ENCODE results near the gene CCDC149. TPM values are rescaled to one million over a fixed set of nuclear protein-coding genes. Genes with fewer than 3 reads are reported as not detected.

The CCDC149 gene
- total RNA-seq, 1 experiment from 2014 or later = 3.6 TPM

DNA sequence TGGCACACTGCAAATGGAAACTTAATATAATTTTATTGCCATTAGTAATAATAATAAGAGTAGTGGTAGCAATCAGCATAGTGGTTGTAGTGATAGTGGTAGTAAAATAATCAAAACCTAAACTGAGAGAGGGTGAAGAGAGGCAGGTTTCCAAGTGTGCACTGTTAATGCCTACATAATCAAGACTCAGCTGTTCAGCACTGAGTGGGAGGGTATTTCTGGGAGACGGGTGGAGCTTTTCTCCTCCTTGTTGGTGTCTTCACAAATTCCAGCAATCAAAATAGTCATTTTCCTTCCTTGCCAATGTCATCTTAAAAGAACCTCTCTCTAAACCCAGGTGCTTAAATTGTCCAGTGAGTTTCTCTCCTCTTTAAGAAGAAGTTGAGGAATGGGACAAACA lies 18.6 kb downstream of the CCDC149 start:
- BruUV-seq (replicated peaks) = no TSS peak
- H3K4me3 ChIP-seq (ENCODE audit: low read depth in 2 of 2, low read length in 2 of 2) = no peak overlapping the region
- no peaks in the 10 kb centered on the region for H3K4me1 ChIP-seq (ENCODE audit: control insufficient read depth, insufficient read depth, low read length)
- in situ Hi-C loops (cut with HindIII; ENCODE audit: low pct_unique_long_range_greater_than_20kb, low sequenced_read_pairs) (no loop called here), intact Hi-C loops (cut with micrococcal nuclease; ENCODE audit: unreplicated experiment) (no loop called here)
- H3K9me3 ChIP-seq (ENCODE audit: control insufficient read depth, insufficient read depth, low read depth, low read length) = no peaks in the 10 kb centered on the region
- POLR2A ChIA-PET = no interaction called here
- DNase-seq (ENCODE audit: low read depth, low spot score) (no peak), ATAC-seq (no peak)
- no peaks in the 10 kb centered on the region for H3K36me3 ChIP-seq (ENCODE audit: control insufficient read depth, insufficient read depth, low read length)
- TF ChIP-seq, protein P1, sequence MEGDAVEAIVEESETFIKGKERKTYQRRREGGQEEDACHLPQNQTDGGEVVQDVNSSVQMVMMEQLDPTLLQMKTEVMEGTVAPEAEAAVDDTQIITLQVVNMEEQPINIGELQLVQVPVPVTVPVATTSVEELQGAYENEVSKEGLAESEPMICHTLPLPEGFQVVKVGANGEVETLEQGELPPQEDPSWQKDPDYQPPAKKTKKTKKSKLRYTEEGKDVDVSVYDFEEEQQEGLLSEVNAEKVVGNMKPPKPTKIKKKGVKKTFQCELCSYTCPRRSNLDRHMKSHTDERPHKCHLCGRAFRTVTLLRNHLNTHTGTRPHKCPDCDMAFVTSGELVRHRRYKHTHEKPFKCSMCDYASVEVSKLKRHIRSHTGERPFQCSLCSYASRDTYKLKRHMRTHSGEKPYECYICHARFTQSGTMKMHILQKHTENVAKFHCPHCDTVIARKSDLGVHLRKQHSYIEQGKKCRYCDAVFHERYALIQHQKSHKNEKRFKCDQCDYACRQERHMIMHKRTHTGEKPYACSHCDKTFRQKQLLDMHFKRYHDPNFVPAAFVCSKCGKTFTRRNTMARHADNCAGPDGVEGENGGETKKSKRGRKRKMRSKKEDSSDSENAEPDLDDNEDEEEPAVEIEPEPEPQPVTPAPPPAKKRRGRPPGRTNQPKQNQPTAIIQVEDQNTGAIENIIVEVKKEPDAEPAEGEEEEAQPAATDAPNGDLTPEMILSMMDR (IDR thresholded peaks at IDR 0.05) = no peak
- TF ChIP-seq, protein P2, sequence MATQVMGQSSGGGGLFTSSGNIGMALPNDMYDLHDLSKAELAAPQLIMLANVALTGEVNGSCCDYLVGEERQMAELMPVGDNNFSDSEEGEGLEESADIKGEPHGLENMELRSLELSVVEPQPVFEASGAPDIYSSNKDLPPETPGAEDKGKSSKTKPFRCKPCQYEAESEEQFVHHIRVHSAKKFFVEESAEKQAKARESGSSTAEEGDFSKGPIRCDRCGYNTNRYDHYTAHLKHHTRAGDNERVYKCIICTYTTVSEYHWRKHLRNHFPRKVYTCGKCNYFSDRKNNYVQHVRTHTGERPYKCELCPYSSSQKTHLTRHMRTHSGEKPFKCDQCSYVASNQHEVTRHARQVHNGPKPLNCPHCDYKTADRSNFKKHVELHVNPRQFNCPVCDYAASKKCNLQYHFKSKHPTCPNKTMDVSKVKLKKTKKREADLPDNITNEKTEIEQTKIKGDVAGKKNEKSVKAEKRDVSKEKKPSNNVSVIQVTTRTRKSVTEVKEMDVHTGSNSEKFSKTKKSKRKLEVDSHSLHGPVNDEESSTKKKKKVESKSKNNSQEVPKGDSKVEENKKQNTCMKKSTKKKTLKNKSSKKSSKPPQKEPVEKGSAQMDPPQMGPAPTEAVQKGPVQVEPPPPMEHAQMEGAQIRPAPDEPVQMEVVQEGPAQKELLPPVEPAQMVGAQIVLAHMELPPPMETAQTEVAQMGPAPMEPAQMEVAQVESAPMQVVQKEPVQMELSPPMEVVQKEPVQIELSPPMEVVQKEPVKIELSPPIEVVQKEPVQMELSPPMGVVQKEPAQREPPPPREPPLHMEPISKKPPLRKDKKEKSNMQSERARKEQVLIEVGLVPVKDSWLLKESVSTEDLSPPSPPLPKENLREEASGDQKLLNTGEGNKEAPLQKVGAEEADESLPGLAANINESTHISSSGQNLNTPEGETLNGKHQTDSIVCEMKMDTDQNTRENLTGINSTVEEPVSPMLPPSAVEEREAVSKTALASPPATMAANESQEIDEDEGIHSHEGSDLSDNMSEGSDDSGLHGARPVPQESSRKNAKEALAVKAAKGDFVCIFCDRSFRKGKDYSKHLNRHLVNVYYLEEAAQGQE (IDR thresholded peaks at IDR 0.05; ENCODE audit: insufficient read depth in 1 of 2, low read depth in 2 of 2, low read length in 1 of 2) = no peak
- TF ChIP-seq SIN3A (IDR thresholded peaks at IDR 0.05; ENCODE audit: borderline replicate concordance, insufficient read depth, low read depth, low read length) = no peak
- TF ChIP-seq TCF7L2 (IDR thresholded peaks at IDR 0.05; ENCODE audit: low read depth, low read length) = no peak
- no peak for TF ChIP-seq POLR2AphosphoS5 (IDR thresholded peaks at IDR 0.05; ENCODE audit: low read depth, low read length)
- CTCF ChIA-PET = no interaction called here
- H3K27me3 ChIP-seq (ENCODE audit: control insufficient read depth, insufficient read depth, low read length) = no peaks in the 10 kb centered on the region
- no peak overlapping the region for H3K27ac ChIP-seq (ENCODE audit: low read length)

DNA sequence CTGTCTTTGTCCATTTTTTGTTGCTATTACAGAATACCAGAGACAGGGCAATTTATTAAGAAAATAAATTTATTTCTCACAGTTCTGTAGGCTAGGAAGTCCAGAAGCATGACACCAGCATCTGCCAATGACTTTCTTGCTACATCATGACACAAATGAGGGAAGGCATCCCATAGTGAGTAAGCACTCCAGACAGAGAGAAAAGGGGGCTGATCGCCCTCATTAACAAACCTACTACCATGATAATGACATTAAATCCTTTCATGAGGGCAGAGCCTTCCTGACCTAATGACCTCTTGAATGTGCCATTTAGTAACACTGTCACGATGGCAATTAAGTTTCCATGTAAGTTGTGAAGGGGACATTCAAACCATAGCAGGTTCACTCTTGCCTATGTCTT lies 20.1 kb downstream of the CCDC149 start:
- TF ChIP-seq, protein P1 (IDR thresholded peaks at IDR 0.05) = no peak
- TF ChIP-seq POLR2AphosphoS5 (IDR thresholded peaks at IDR 0.05; ENCODE audit: low read depth, low read length) (no peak), SIN3A (IDR thresholded peaks at IDR 0.05; ENCODE audit: borderline replicate concordance, insufficient read depth, low read depth, low read length) (no peak), TCF7L2 (IDR thresholded peaks at IDR 0.05; ENCODE audit: low read depth, low read length) (no peak)
- TF ChIP-seq, protein P2 (IDR thresholded peaks at IDR 0.05; ENCODE audit: insufficient read depth in 1 of 2, low read depth in 2 of 2, low read length in 1 of 2) = no peak
- ChIA-PET POLR2A (no interaction called here), CTCF (no interaction called here)
- no peak for DNase-seq (ENCODE audit: low read depth, low spot score)
- ATAC-seq = no peak
- Histone ChIP-seq H3K36me3 (ENCODE audit: control insufficient read depth, insufficient read depth, low read length) (no peaks in the 10 kb centered on the region), H3K27me3 (ENCODE audit: control insufficient read depth, insufficient read depth, low read length) (no peaks in the 10 kb centered on the region), H3K4me3 (ENCODE audit: low read depth in 2 of 2, low read length in 2 of 2) (no peak overlapping the region), H3K4me1 (ENCODE audit: control insufficient read depth, insufficient read depth, low read length) (no peaks in the 10 kb centered on the region), H3K27ac (ENCODE audit: low read length) (no peak overlapping the region), H3K9me3 (ENCODE audit: control insufficient read depth, insufficient read depth, low read depth, low read length) (no peaks in the 10 kb centered on the region)
- intact Hi-C loops (cut with micrococcal nuclease; ENCODE audit: unreplicated experiment) = no loop called here
- BruUV-seq (replicated peaks) = no TSS peak
- in situ Hi-C loops (cut with HindIII; ENCODE audit: low pct_unique_long_range_greater_than_20kb, low sequenced_read_pairs) = no loop called here

All from Panc1 (cell line).